Neural cell (in vitro differentiated cells): Measurements from ENCODE around the gene CCDC88C. TPM values are rescaled to one million over a fixed set of nuclear protein-coding genes. Genes with fewer than 3 reads are reported as not detected.

Source experiments
- H2AFZ ChIP-seq: fragments of 200-600, 300-800 bp; sonication (generic), shearing (Covaris generic); 2 replicates; pipeline ENCODE4 v1.6.0; 2014; ENCODE audit warnings: low read depth, mild to moderate bottlenecking, antibody characterized with exemption, low read length, moderate library complexity
- H3F3A ChIP-seq: fragments of 200-600 bp; shearing (Covaris generic); 2 replicates; pipeline ENCODE4 v1.6.1; 2016; ENCODE audit warnings: mild to moderate bottlenecking, moderate library complexity, mixed read lengths, antibody characterized with exemption, low read length; ENCODE audit not compliant: insufficient read depth, poor library complexity, severe bottlenecking
- H3K27ac ChIP-seq: fragments of 200-600, 300-800 bp; sonication (generic), shearing (Covaris generic); 2 replicates; pipeline ENCODE4 v1.5.1; 2014; ENCODE audit warnings: mild to moderate bottlenecking, low read length, moderate library complexity
- H3K27me3 ChIP-seq: fragments of 300-800, 200-600 bp; sonication (generic), shearing (Covaris generic); 2 replicates; pipeline ENCODE4 v1.6.0; 2014; ENCODE audit warnings: mild to moderate bottlenecking, low read depth, low read length, moderate library complexity; ENCODE audit not compliant: insufficient read depth
- H3K36me3 ChIP-seq: fragments of 300-800, 200-600 bp; sonication (generic), shearing (Covaris generic); 2 replicates; pipeline ENCODE4 v1.5.1; 2014; ENCODE audit warnings: mild to moderate bottlenecking, antibody characterized with exemption, low read length, moderate library complexity; ENCODE audit not compliant: insufficient read depth
- H3K4me2 ChIP-seq: fragments of 300-800, 200-600 bp; sonication (generic), shearing (Covaris generic); 2 replicates; pipeline ENCODE4 v1.6.0; 2014; ENCODE audit warnings: mild to moderate bottlenecking, low read length
- H3K4me3 ChIP-seq: fragments of 300-800, 200-600 bp; sonication (generic), shearing (Covaris generic); 2 replicates; pipeline ENCODE4 v1.5.1; 2014; ENCODE audit warnings: mild to moderate bottlenecking, low read length, moderate library complexity
- H3K79me2 ChIP-seq: fragments of 200-600 bp; shearing (Covaris generic); replicated peaks from 2 replicates; pipeline ENCODE4 v1.6.0; 2014; ENCODE audit warnings: mild to moderate bottlenecking, low read length, moderate library complexity; ENCODE audit not compliant: insufficient read depth
- H3K9ac ChIP-seq: fragments of 300-800, 200-600 bp; sonication (generic), shearing (Covaris generic); 2 replicates; pipeline ENCODE4 v1.6.1; 2016; ENCODE audit warnings: mild to moderate bottlenecking, low read length, mixed read lengths
- H3K9me2 ChIP-seq: fragments of 200-600 bp; shearing (Covaris generic); 2 replicates; pipeline ENCODE4 v1.6.1; 2016; ENCODE audit warnings: mild to moderate bottlenecking, low read length, mixed read lengths; ENCODE audit not compliant: insufficient read depth
- H3K9me3 ChIP-seq: fragments of 200-600, 300-800 bp; sonication (generic), shearing (Covaris generic); 2 replicates; pipeline ENCODE4 v1.6.1; 2016; ENCODE audit warnings: mild to moderate bottlenecking, mixed run types, low read length, moderate library complexity, mixed read lengths
- H4K20me1 ChIP-seq: fragments of 200-600 bp; shearing (Covaris generic); 2 replicates; pipeline ENCODE4 v1.6.1; 2016; ENCODE audit warnings: mild to moderate bottlenecking, mixed run types; ENCODE audit not compliant: insufficient read depth
- EP300 ChIP-seq: fragments of 450-650 bp; conservative IDR thresholded peaks from 2 replicates; pipeline ENCODE4 v1.6.1; 2014; ENCODE audit warnings: antibody characterized with exemption, mild to moderate bottlenecking, moderate library complexity; ENCODE audit not compliant: poor library complexity, severe bottlenecking
- EZH2 ChIP-seq: fragments of 200-600, 300-800 bp; shearing (Covaris generic), sonication (generic); IDR thresholded peaks from 2 replicates; pipeline ENCODE4 v1.6.1; 2014; ENCODE audit warnings: antibody characterized with exemption, low read length, borderline replicate concordance, mild to moderate bottlenecking; ENCODE audit not compliant: insufficient read depth, poor library complexity, severe bottlenecking
- MXI1 ChIP-seq: fragments of 450-650 bp; conservative IDR thresholded peaks from 2 replicates; pipeline ENCODE4 v1.6.1; 2014; ENCODE audit warnings: antibody characterized with exemption, mild to moderate bottlenecking; ENCODE audit not compliant: poor library complexity, severe bottlenecking
- POLR2AphosphoS5 ChIP-seq: IDR thresholded peaks from 2 replicates; pipeline ENCODE4 v1.6.1; 2012
- RAD21 ChIP-seq: fragments of 450-650 bp; conservative IDR thresholded peaks from 2 replicates; pipeline ENCODE4 v1.6.1; 2014; ENCODE audit warnings: antibody characterized with exemption, mild to moderate bottlenecking, moderate library complexity
- SMC3 ChIP-seq: fragments of 450-650 bp; conservative IDR thresholded peaks from 2 replicates; pipeline ENCODE4 v1.6.1; 2014; ENCODE audit warnings: antibody characterized with exemption, mild to moderate bottlenecking, moderate library complexity; ENCODE audit not compliant: poor library complexity
- TAF1 ChIP-seq: IDR thresholded peaks from 2 replicates; pipeline ENCODE4 v1.6.1; 2012; ENCODE audit warnings: low read depth
- polyA plus RNA-seq: library from polyadenylated mRNA; depleted of rRNA; stranded (reverse); fragments of >200 nt; gene quantifications from 2 replicates; pipeline ENCODE4 v1.2.3, GENCODE V29; 2014
- TF ChIP-seq, protein P1 (sequence below): IDR thresholded peaks from 2 replicates; pipeline ENCODE4 v1.6.1; 2012; ENCODE audit warnings: borderline replicate concordance
- TF ChIP-seq, protein P2 (sequence below): fragments of 450-650 bp; IDR thresholded peaks from 2 replicates; pipeline ENCODE4 v1.5.1; 2014; ENCODE audit warnings: antibody characterized with exemption, mild to moderate bottlenecking, moderate library complexity; ENCODE audit not compliant: poor library complexity, severe bottlenecking

The CCDC88C gene
- polyA plus RNA-seq, 1 donor from 2014 or later = 20.1 TPM

DNA sequence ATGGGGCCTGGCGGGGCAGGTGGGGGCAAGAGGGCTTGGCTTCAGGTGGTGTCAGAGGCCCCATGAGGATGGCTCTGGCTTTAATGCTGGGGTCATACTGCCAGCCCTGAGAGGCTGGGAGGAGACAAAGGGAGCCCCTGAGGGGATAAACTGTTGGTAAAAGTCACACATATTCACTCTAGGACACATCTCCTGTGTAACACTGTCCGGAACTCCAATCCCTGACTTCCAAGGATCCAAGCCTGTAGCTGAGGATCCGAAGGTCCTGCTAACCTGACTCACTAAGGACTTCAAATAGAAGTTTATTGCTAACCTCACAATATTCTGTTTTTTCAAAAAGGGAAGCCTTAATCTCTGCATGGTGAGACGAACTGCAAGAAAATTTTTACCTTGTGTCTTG, 134.0 kb downstream of the CCDC88C start:
- H3K27ac ChIP-seq = no peak overlapping the region
- H3K36me3 ChIP-seq = peaks cover 4% of the 10 kb centered on the region
- H3K79me2 ChIP-seq = no peaks in the 10 kb centered on the region
- H3K27me3 ChIP-seq = no peaks in the 10 kb centered on the region
- no peaks in the 10 kb centered on the region for H3K9me2 ChIP-seq
- H2AFZ ChIP-seq = no peak overlapping the region
- TF ChIP-seq, protein P1, sequence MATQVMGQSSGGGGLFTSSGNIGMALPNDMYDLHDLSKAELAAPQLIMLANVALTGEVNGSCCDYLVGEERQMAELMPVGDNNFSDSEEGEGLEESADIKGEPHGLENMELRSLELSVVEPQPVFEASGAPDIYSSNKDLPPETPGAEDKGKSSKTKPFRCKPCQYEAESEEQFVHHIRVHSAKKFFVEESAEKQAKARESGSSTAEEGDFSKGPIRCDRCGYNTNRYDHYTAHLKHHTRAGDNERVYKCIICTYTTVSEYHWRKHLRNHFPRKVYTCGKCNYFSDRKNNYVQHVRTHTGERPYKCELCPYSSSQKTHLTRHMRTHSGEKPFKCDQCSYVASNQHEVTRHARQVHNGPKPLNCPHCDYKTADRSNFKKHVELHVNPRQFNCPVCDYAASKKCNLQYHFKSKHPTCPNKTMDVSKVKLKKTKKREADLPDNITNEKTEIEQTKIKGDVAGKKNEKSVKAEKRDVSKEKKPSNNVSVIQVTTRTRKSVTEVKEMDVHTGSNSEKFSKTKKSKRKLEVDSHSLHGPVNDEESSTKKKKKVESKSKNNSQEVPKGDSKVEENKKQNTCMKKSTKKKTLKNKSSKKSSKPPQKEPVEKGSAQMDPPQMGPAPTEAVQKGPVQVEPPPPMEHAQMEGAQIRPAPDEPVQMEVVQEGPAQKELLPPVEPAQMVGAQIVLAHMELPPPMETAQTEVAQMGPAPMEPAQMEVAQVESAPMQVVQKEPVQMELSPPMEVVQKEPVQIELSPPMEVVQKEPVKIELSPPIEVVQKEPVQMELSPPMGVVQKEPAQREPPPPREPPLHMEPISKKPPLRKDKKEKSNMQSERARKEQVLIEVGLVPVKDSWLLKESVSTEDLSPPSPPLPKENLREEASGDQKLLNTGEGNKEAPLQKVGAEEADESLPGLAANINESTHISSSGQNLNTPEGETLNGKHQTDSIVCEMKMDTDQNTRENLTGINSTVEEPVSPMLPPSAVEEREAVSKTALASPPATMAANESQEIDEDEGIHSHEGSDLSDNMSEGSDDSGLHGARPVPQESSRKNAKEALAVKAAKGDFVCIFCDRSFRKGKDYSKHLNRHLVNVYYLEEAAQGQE = no peak
- TF ChIP-seq EP300 = no peak
- no peak for TF ChIP-seq EZH2
- TF ChIP-seq, protein P2, sequence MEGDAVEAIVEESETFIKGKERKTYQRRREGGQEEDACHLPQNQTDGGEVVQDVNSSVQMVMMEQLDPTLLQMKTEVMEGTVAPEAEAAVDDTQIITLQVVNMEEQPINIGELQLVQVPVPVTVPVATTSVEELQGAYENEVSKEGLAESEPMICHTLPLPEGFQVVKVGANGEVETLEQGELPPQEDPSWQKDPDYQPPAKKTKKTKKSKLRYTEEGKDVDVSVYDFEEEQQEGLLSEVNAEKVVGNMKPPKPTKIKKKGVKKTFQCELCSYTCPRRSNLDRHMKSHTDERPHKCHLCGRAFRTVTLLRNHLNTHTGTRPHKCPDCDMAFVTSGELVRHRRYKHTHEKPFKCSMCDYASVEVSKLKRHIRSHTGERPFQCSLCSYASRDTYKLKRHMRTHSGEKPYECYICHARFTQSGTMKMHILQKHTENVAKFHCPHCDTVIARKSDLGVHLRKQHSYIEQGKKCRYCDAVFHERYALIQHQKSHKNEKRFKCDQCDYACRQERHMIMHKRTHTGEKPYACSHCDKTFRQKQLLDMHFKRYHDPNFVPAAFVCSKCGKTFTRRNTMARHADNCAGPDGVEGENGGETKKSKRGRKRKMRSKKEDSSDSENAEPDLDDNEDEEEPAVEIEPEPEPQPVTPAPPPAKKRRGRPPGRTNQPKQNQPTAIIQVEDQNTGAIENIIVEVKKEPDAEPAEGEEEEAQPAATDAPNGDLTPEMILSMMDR = no peak
- TF ChIP-seq POLR2AphosphoS5 = no peak
- no peak for TF ChIP-seq RAD21
- TF ChIP-seq MXI1 = no peak
- TF ChIP-seq SMC3 = no peak
- no peak for TF ChIP-seq TAF1
- H4K20me1 ChIP-seq = no peaks in the 10 kb centered on the region
- H3K4me3 ChIP-seq = no peak overlapping the region
- H3K9me3 ChIP-seq = no peaks in the 10 kb centered on the region
- no peak overlapping the region for H3K9ac ChIP-seq
- no peaks in the 10 kb centered on the region for H3F3A ChIP-seq
- H3K4me2 ChIP-seq = no peak overlapping the region

- no peak overlapping the region for H2AFZ ChIP-seq
- H3K9me3 ChIP-seq = no peaks in the 10 kb centered on the region
- TF ChIP-seq, protein P2 = no peak
- TF ChIP-seq, protein P1 = no peak
- TF ChIP-seq TAF1 (no peak), POLR2AphosphoS5 (no peak), RAD21 (no peak), SMC3 (no peak), MXI1 (no peak), EZH2 (no peak), EP300 (no peak)
- no peak overlapping the region for H3K4me2 ChIP-seq
- no peaks in the 10 kb centered on the region for H3K79me2 ChIP-seq
- no peaks in the 10 kb centered on the region for H3K9me2 ChIP-seq
- H4K20me1 ChIP-seq = no peaks in the 10 kb centered on the region
- H3K9ac ChIP-seq = no peak overlapping the region
- H3K4me3 ChIP-seq = no peak overlapping the region
- H3K36me3 ChIP-seq = peaks cover 8% of the 10 kb centered on the region
- no peak overlapping the region for H3K27ac ChIP-seq
- no peaks in the 10 kb centered on the region for H3F3A ChIP-seq
- H3K27me3 ChIP-seq = no peaks in the 10 kb centered on the region
Measured at GRCh38 chr14:91282954-91283645, 134.5 kb downstream of the CCDC88C start.
